Naive B cell (primary cell): ENCODE measurements around the gene CYB5RL. TPM values are rescaled to one million over a fixed set of nuclear protein-coding genes. Genes with fewer than 3 reads are reported as not detected.

Experiments
- ATAC-seq, 2 donors: fragments of 150-1000 bp; cut with Tn5 transposase; 2 replicates each; pipeline ENCODE4 v1.10.0; 2021; ENCODE audit warnings: low read depth in 2 of 2, mild to moderate bottlenecking in 2 of 2, moderate library complexity in 2 of 2
- DNase-seq: peaks from one replicate; pipeline ENCODE4 v3.0.0; 2022
- H3K27ac Mint-ChIP-seq, 6 donors: one replicate each; pipeline ENCODE4 v1.8.0; 2020 to 2022; ENCODE audit warnings: mild to moderate bottlenecking in 6 of 6, mixed read lengths in 6 of 6, moderate library complexity in 5 of 6, inconsistent platforms in 2 of 6
- H3K27me3 Mint-ChIP-seq, 3 donors: one replicate each; pipeline ENCODE4 v1.8.0; 2021 to 2022; ENCODE audit warnings: mixed read lengths in 3 of 3, mild to moderate bottlenecking in 1 of 3
- H3K36me3 Mint-ChIP-seq, 2 donors: one replicate each; pipeline ENCODE4 v1.8.0; 2020 to 2022; ENCODE audit warnings: mixed read lengths in 2 of 2, inconsistent platforms in 1 of 2, mild to moderate bottlenecking in 1 of 2
- H3K4me1 Mint-ChIP-seq, 3 donors: one replicate each; pipeline ENCODE4 v1.8.0; 2020 to 2022; ENCODE audit warnings: mixed read lengths in 3 of 3, inconsistent platforms in 1 of 3, mild to moderate bottlenecking in 1 of 3, moderate library complexity in 1 of 3
- H3K4me3 Mint-ChIP-seq, 8 donors: one replicate each; pipeline ENCODE4 v1.8.0; 2020 to 2022; ENCODE audit warnings: mild to moderate bottlenecking in 8 of 8, mixed read lengths in 8 of 8, moderate library complexity in 8 of 8, inconsistent platforms in 2 of 8
- H3K9me3 Mint-ChIP-seq, 7 donors: one replicate each; pipeline ENCODE4 v1.8.0; 2020 to 2022; ENCODE audit warnings: mixed read lengths in 7 of 7, mild to moderate bottlenecking in 5 of 7, inconsistent platforms in 2 of 7, moderate library complexity in 1 of 7
- polyA plus RNA-seq, 6 donors: library from polyadenylated mRNA; unstranded; fragments of 300-500 nt; fragmentation: Illumina TruSeq; gene quantifications; one replicate each; pipeline ENCODE4 v1.2.3, GENCODE V29; 2021; ENCODE audit warnings: low read depth in 6 of 6

CYB5RL gene, protein sequence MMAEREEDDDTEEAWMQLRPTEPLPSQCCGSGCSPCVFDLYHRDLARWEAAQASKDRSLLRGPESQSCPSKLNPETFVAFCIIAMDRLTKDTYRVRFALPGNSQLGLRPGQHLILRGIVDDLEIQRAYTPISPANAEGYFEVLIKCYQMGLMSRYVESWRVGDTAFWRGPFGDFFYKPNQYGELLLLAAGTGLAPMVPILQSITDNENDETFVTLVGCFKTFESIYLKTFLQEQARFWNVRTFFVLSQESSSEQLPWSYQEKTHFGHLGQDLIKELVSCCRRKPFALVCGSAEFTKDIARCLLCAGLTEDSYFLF
- 1 to 10 TPM; 1.6 to 6.9 (median 3.6) TPM for polyA plus RNA-seq

DNA sequence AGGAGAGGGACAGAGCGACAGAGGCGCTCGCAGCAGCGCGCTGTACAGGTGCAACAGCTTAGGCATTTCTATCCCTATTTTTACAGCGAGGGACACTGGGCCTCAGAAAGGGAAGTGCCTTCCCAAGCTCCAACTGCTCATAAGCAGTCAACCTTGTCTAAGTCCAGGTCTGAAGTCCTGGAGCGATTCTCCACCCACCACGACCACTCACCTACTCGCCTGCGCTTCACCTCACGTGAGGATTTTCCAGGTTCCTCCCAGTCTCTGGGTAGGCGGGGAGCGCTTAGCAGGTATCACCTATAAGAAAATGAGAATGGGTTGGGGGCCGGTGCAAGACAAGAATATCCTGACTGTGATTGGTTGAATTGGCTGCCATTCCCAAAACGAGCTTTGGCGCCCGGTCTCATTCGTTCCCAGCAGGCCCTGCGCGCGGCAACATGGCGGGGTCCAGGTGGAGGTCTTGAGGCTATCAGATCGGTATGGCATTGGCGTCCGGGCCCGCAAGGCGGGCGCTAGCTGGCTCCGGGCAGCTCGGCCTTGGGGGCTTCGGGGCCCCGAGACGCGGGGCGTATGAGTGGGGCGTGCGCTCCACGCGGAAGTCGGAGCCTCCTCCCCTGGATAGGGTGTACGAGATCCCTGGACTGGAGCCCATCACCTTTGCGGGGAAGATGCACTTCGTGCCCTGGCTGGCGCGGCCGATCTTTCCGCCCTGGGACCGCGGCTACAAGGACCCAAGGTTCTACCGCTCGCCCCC lies at the start of gene CYB5RL, which contains the start of gene MRPL37:
Gene CYB5RL, minus strand, starts transcription at position 266 of the 754 bp plus-strand sequence. CDS start 4,414 bp downstream, outside the sequence.
Gene MRPL37, plus strand, starts transcription at position 403 of the 754 bp plus-strand sequence. Its CDS starts 77 bp downstream, at position 480.
- H3K4me3 Mint-ChIP-seq, result peak within 1 kb of the TSS; percentile 90 to 98 (median 96)
- peak; percentile 90 for DNase-seq
- peaks cover 0 to 4% of the 10 kb centered on the region in 2 donors for H3K36me3 Mint-ChIP-seq
- peak within 1 kb of the TSS; percentile 84 to 96 (median 90) for H3K27ac Mint-ChIP-seq
- no peaks in the 10 kb centered on the region for H3K9me3 Mint-ChIP-seq
- peaks cover 30 to 36% (median 35%) of the 10 kb centered on the region in 3 donors for H3K4me1 Mint-ChIP-seq
- H3K27me3 Mint-ChIP-seq, result no peaks in the 10 kb centered on the region
- peak; percentile 97 to 98 for ATAC-seq

DNA sequence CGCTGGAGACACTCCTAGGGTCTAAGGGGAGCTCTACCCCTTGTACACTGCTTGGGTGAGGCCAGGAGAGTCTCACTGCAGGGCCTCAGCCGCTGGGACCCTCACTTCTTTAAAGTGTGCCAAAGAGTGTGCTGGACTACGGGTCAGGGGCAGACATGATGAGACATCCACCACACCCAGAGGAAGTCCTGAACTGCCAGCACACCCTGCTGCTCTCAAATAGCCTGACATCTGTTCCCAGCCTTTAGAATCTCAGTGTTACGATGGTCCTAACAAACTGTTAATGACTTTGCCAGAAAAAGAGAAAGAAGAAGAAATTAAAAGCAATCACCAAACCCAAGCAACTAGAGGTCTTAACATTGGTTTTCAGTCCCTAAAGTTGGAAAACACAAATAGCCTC lies 49.1 kb upstream of the CYB5RL start:
- H3K9me3 Mint-ChIP-seq, result no peaks in the 10 kb centered on the region
- H3K27ac Mint-ChIP-seq, result no peak overlapping the region
- no peaks in the 10 kb centered on the region for H3K27me3 Mint-ChIP-seq
- no peak overlapping the region for H3K4me3 Mint-ChIP-seq
- ATAC-seq, result no peak
- no peaks in the 10 kb centered on the region for H3K36me3 Mint-ChIP-seq
- H3K4me1 Mint-ChIP-seq, result no peaks in the 10 kb centered on the region
- DNase-seq, result no peak

DNA sequence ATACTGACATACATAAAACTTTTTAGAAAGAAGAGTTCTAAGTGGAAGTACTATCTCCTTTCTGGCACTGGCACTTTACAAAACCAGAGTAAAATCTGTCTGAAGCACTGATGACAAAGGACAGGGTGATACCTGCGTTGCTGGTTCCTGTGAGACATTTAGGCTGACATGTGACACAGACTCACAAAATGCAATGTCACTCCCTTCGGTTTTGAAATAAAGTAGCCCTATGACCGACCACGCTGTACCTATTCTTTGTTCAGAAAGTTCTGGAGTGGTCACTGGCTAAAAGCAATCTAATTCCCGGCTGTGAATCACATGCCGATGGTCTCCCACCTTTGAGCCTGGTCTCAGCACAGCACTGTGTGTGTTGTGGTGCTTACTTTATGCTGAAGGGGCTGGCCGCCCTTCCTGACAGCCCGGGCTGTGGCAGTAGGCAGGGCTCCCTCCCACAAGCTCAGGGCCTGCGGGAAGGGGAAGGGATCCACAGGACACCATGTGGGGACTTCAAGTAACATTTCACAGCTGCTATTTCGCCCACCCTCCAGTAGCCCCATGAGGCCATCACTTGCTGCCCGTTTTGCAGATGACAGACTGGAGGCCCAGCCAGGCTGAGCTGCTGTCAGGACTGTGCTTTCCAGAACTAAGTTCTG lies 48.2 kb upstream of the CYB5RL start:
- Mint-ChIP-seq H3K9me3 (no peaks in the 10 kb centered on the region), H3K27ac (no peak overlapping the region), H3K4me1 (no peaks in the 10 kb centered on the region), H3K27me3 (no peaks in the 10 kb centered on the region), H3K36me3 (no peaks in the 10 kb centered on the region), H3K4me3 (no peak overlapping the region)
- DNase-seq (no peak), ATAC-seq (no peak)

DNA sequence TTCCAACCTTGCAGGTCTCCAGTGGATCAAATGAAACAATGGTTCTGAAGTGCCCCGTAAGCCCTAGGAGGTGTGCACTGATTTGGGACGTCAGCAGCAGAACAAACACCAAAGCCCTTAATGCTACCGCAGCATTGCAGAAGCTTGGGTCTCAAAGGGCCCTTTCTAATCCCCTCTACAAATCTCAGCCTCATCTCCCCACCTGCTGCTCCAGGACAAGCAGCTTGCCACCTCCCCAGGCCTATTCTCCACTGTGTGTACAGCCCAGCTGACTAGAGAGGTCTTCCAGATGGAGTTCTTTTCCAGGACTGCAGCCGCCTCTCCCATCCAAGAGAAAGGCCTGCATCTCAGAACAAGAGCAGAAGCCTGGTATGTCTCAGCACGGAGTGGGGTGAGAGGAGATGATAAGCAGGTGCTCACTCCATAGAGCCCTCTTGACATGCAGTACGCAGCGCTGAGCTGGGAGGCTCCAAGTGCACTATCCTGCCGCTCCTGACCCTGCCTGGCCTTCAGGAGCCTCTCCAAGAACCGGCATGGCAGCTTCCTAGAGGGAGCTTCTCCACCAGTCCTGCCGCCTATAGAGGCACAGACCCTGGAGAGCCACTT lies 46.4 kb upstream of the CYB5RL start:
- DNase-seq (no peak), ATAC-seq (no peak)
- Mint-ChIP-seq H3K27me3 (no peaks in the 10 kb centered on the region), H3K4me3 (no peak overlapping the region), H3K9me3 (no peaks in the 10 kb centered on the region), H3K36me3 (no peaks in the 10 kb centered on the region), H3K27ac (no peak overlapping the region), H3K4me1 (no peaks in the 10 kb centered on the region)

DNA sequence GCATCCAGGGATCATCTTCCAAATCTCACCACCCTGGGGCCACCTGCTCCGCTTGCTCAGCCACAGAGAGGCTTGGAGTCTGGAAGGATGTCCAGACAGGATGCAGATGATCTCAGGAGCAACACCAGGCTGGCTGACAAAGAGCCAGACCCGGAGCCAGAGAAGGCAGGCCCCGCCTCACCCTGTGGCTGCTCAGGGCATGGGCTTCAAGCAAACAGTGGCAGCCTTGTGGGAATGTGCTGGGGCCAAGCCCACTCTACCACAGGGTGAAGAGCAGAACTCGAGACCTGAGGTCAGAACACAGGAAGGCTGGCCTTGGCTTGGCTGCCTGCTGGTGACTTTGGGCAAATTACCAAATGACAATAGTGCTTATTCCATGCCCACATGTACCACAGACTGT lies 45.7 kb upstream of the CYB5RL start:
- no peaks in the 10 kb centered on the region for H3K4me1 Mint-ChIP-seq
- no peak overlapping the region for H3K27ac Mint-ChIP-seq
- no peaks in the 10 kb centered on the region for H3K9me3 Mint-ChIP-seq
- H3K36me3 Mint-ChIP-seq, result no peaks in the 10 kb centered on the region
- DNase-seq (no peak), ATAC-seq (no peak)
- no peak overlapping the region for H3K4me3 Mint-ChIP-seq
- no peaks in the 10 kb centered on the region for H3K27me3 Mint-ChIP-seq

DNA sequence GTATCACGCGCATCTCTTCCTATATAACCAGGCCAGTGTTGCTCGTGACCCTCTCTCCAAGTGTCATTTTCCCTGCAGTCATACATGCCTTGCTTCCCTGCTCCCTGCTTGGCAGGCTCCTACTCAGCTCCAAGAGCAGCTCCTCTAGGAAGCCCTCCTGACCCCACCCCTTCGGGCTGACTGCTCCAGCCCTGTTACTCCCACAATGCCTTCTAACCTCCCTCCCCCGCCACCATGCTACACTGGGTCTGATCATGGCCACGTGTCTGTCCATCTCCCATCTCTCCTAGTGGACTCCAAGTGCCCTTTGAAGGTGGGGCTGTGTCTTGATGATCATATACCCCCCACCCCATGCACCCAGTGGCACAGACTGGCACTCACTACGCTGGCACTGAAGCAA lies 44.8 kb upstream of the CYB5RL start:
- H3K36me3 Mint-ChIP-seq, result no peaks in the 10 kb centered on the region
- H3K27ac Mint-ChIP-seq, result peak overlapping the region in 1 of 6 donors; percentile 79
- H3K4me1 Mint-ChIP-seq, result no peaks in the 10 kb centered on the region
- H3K4me3 Mint-ChIP-seq, result no peak overlapping the region
- H3K9me3 Mint-ChIP-seq, result no peaks in the 10 kb centered on the region
- H3K27me3 Mint-ChIP-seq, result no peaks in the 10 kb centered on the region
- DNase-seq (no peak), ATAC-seq (no peak)

DNA sequence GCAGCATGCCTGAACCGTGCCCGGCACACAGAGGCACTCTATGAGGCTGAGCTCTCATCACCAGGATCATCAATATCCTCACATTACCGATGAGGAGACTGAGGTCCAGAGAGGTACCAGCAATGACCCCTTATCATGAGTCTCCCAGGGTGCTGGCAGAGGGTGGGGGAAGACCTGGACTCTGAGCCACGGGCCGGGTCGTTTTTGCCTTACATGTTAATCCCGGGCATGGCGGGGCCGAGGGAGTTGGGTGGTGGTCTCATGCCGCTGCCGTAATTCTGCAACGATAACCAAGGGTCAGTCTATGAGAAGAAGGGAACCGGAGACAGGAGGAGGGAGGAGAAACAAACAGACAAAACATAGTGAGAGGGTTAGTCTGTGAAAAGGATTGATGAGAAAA lies 43.2 kb upstream of the CYB5RL start:
- peak overlapping the region in 1 of 6 donors; percentile 30 for H3K27ac Mint-ChIP-seq
- H3K36me3 Mint-ChIP-seq, result no peaks in the 10 kb centered on the region
- no peak for ATAC-seq
- no peaks in the 10 kb centered on the region for H3K27me3 Mint-ChIP-seq
- no peaks in the 10 kb centered on the region for H3K9me3 Mint-ChIP-seq
- H3K4me1 Mint-ChIP-seq, result no peaks in the 10 kb centered on the region
- H3K4me3 Mint-ChIP-seq, result no peak overlapping the region
- no peak for DNase-seq

DNA sequence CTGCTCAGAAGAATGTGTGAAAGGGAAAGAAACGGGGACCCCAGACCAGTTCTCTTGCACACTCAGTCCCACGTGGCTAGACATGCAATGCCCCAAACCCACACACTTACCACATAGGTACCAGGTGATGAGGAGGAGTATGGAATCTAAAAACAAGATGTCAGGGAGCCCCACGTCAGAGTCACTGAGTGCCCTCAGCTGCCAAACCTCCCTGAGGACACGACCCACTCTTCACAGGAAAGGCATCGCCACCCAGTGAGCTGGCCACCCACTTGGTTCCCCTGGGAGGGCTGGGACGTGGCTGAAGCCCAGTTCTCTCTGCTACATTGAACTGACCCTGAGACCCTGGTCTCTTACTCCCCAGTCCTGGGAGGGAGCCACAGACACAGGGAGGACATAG lies 41.5 kb upstream of the CYB5RL start:
- ATAC-seq (no peak), DNase-seq (no peak)
- Mint-ChIP-seq H3K4me3 (no peak overlapping the region), H3K9me3 (no peaks in the 10 kb centered on the region), H3K27me3 (no peaks in the 10 kb centered on the region), H3K4me1 (no peaks in the 10 kb centered on the region), H3K36me3 (peaks cover 5 to 8% of the 10 kb centered on the region in 2 donors), H3K27ac (peak overlapping the region in 1 of 6 donors; percentile 54)

DNA sequence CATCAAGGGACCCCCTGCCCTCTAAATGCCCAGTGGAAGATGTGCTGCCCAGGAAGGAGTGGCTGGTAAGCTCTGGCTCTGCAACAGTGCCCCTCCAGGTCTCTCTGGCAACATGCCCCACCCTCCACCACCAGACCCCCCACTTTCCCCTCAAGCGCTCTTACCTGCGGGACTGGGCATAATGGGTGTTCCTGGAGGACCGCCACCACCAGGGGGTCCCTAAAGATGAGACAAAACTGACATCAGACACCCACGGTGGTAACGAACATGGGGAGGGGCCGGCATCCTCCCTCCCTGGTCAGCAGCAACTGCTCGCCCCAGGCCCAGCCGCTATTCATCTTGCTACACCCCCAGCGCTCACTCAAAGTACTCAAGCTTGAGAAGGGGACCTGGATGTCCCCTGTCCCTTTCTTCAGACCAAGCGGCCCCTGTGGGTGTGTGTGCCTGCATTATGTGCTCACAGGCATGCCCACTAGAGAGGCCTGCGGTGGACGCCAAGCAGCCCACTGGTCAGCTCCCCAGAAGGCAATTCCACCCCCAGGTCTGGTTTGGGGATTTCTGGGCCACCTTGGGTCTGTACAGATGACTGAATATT lies 41.0 kb upstream of the CYB5RL start:
- Mint-ChIP-seq H3K4me1 (no peaks in the 10 kb centered on the region), H3K27me3 (no peaks in the 10 kb centered on the region), H3K27ac (peak overlapping the region in 1 of 6 donors; percentile 24), H3K9me3 (no peaks in the 10 kb centered on the region), H3K36me3 (peaks cover 5 to 8% of the 10 kb centered on the region in 2 donors), H3K4me3 (no peak overlapping the region)
- DNase-seq, result no peak
- no peak for ATAC-seq

DNA sequence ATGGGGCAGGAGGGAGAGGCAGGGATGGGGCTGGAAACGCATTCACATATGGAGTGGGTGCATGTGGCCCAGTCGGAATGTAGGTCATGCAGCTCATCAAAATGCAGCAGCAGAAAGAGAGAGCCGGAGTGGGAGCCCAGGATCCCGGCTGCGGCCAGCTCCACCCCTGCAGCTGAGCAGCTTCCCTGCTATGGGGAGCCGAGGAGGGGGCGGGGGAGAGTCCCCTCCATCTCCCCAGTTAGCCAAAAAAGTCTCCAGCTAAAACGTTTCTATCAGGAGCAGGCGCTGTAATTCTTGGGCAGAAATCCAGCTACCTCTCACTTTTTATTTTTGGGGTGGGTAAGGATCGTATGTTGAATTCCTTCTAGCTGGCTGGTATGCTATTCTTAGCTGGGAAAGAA lies 39.8 kb upstream of the CYB5RL start:
- ATAC-seq (no peak), DNase-seq (no peak)
- Mint-ChIP-seq H3K27ac (no peak overlapping the region), H3K4me1 (peaks cover 0 to 4% (median 3%) of the 10 kb centered on the region in 3 donors), H3K9me3 (no peaks in the 10 kb centered on the region), H3K27me3 (no peaks in the 10 kb centered on the region), H3K4me3 (no peak overlapping the region), H3K36me3 (peaks cover 5 to 8% of the 10 kb centered on the region in 2 donors)

DNA sequence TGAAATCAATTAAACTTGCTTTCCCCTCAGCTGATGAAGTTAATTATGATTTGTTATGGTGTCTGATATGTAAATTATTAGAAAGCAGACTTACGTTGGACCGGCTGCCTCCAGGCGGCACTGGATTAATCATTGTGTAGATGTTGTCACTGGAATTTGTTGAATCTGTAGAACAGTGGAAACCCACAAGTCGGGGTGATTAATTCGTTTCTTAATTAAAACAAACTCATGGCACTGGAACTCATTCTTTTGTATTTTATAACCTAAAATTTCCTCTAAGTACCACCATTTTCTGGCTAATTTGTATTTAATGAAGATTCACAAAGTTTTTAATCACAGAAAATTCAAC lies 39.2 kb upstream of the CYB5RL start:
- Mint-ChIP-seq H3K36me3 (peaks cover 5 to 8% of the 10 kb centered on the region in 2 donors), H3K27ac (no peak overlapping the region), H3K4me1 (peaks cover 0 to 5% (median 3%) of the 10 kb centered on the region in 3 donors), H3K9me3 (no peaks in the 10 kb centered on the region), H3K4me3 (no peak overlapping the region), H3K27me3 (no peaks in the 10 kb centered on the region)
- DNase-seq, result no peak
- no peak for ATAC-seq

DNA sequence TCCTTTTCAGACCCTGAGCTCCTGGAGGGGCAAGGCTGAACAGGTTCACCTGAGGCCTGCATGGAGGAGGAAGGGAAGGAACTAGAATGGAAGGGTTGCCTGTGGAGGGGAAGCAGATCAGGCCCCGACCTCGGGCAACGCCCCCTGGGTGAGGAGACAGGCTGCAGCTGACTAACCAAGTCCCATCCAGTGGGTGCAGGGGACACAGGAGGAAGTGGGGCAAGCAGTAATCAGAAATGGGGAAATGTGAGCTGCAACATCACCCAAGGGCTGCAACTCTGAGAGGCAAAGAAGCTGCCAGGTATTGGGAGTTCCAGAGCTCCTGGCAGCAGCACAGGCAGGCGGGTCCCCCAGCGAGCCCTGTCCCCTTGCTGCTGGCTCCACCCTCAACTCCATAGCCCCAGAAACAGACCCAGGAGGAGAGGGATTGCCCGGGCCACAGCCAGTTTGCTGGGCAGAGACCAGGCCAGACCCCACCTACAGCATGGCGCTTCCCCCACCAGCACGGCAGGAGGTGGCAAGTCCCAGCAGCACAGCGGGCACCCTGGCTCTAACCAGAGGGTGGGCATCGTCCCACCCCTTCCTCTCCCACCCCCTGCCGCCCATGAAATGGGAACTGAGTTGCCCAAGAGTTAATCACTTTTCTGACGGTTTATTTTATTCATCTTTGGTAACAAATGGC lies 38.7 kb upstream of the CYB5RL start:
- ATAC-seq (no peak), DNase-seq (no peak)
- H3K27ac Mint-ChIP-seq, result peak overlapping the region in 1 of 6 donors; percentile 47
- peaks cover 0 to 5% (median 3%) of the 10 kb centered on the region in 3 donors for H3K4me1 Mint-ChIP-seq
- no peaks in the 10 kb centered on the region for H3K9me3 Mint-ChIP-seq
- H3K27me3 Mint-ChIP-seq, result no peaks in the 10 kb centered on the region
- H3K4me3 Mint-ChIP-seq, result no peak overlapping the region
- peaks cover 5 to 8% of the 10 kb centered on the region in 2 donors for H3K36me3 Mint-ChIP-seq
